GM23338 (cell line): ENCODE results near the gene SYT17. TPM values are rescaled to one million over a fixed set of nuclear protein-coding genes. Genes with fewer than 3 reads are reported as not detected.

Source experiments
- ATAC-seq: fragments of 200-7000 bp; cut with Tn5 transposase; 3 replicates; pipeline ENCODE4 v1.9.1; 2020
- DNase-seq: peaks from one replicate; pipeline ENCODE4 v3.0.0-alpha.2; 2015; ENCODE audit warnings: low spot score
- H2AFZ ChIP-seq: fragments of 200-600 bp; sonication (generic); 2 replicates; pipeline ENCODE4 v1.8.0; 2016; ENCODE audit warnings: antibody characterized with exemption, mild to moderate bottlenecking, moderate library complexity
- H3F3A ChIP-seq: fragments of 200-600 bp; sonication (generic); replicated peaks from 2 replicates; pipeline ENCODE4 v1.8.0; 2017; ENCODE audit warnings: antibody characterized with exemption, mixed run types, low read depth
- H3K27ac ChIP-seq: fragments of 200-600 bp; sonication (generic); 2 replicates; pipeline ENCODE4 v1.6.1; 2016; ENCODE audit warnings: low read depth
- H3K27me3 ChIP-seq: fragments of 200-600 bp; sonication (generic); 2 replicates; pipeline ENCODE4 v1.8.0; 2016; ENCODE audit warnings: mild to moderate bottlenecking, mixed run types, moderate library complexity; ENCODE audit not compliant: insufficient read depth
- H3K36me3 ChIP-seq: fragments of 200-600 bp; sonication (generic); 2 replicates; pipeline ENCODE4 v1.8.0; 2016; ENCODE audit warnings: mild to moderate bottlenecking; ENCODE audit not compliant: insufficient read depth
- H3K4me1 ChIP-seq: fragments of 200-600 bp; sonication (generic); 2 replicates; pipeline ENCODE4 v1.8.0; 2016; ENCODE audit warnings: mild to moderate bottlenecking, moderate library complexity; ENCODE audit not compliant: insufficient read depth
- H3K4me2 ChIP-seq: fragments of 200-600 bp; sonication (generic); 2 replicates; pipeline ENCODE4 v1.7.1; 2017; ENCODE audit warnings: mixed run types
- H3K4me3 ChIP-seq: fragments of 200-600 bp; sonication (generic); 2 replicates; pipeline ENCODE4 v1.6.1; 2016; ENCODE audit warnings: mixed run types
- H3K79me2 ChIP-seq: fragments of 200-600 bp; sonication (generic); replicated peaks from 2 replicates; pipeline ENCODE4 v1.8.0; 2017; ENCODE audit warnings: mild to moderate bottlenecking; ENCODE audit not compliant: insufficient read depth
- H3K9me2 ChIP-seq: fragments of 200-600 bp; sonication (generic); 2 replicates; pipeline ENCODE4 v1.8.0; 2017; ENCODE audit not compliant: insufficient read depth
- H4K20me1 ChIP-seq: fragments of 200-600 bp; sonication (generic); replicated peaks from 2 replicates; pipeline ENCODE4 v1.8.0; 2017; ENCODE audit warnings: mild to moderate bottlenecking; ENCODE audit not compliant: insufficient read depth
- H3K27ac Mint-ChIP-seq: 2 replicates; pipeline ENCODE4 v1.8.0; 2020; ENCODE audit warnings: inconsistent platforms, mild to moderate bottlenecking, moderate library complexity, mixed read lengths
- H3K27me3 Mint-ChIP-seq: 3 replicates; pipeline ENCODE4 v1.8.0; 2022; ENCODE audit warnings: low read depth, mild to moderate bottlenecking, moderate library complexity, mixed read lengths, inconsistent platforms; ENCODE audit not compliant: insufficient read depth, poor library complexity
- H3K36me3 Mint-ChIP-seq: 3 replicates; pipeline ENCODE4 v1.8.0; 2021; ENCODE audit warnings: low read depth, mild to moderate bottlenecking, inconsistent platforms, moderate library complexity, mixed read lengths
- H3K4me1 Mint-ChIP-seq: 3 replicates; pipeline ENCODE4 v1.8.0; 2020; ENCODE audit warnings: mild to moderate bottlenecking, inconsistent platforms, mixed read lengths
- H3K4me3 Mint-ChIP-seq: 3 replicates; pipeline ENCODE4 v1.8.0; 2021; ENCODE audit warnings: moderate library complexity, mild to moderate bottlenecking, inconsistent platforms, mixed read lengths
- H3K9me3 Mint-ChIP-seq: 3 replicates; pipeline ENCODE4 v1.8.0; 2020; ENCODE audit warnings: moderate library complexity, mild to moderate bottlenecking, inconsistent platforms, mixed read lengths
- CREB1 ChIP-seq: fragments of 250-450 bp; sonication (Bioruptor Pico); IDR thresholded peaks from 2 replicates; pipeline ENCODE4 v1.5.0; 2020; ENCODE audit warnings: low read depth, mild to moderate bottlenecking, moderate library complexity
- CTCF ChIP-seq, 2 experiments: fragments of 200-600 bp in 1 of 2; sonication (generic) in 1 of 2; conservative IDR thresholded peaks; 2 replicates each; pipeline versions ENCODE4 v1.5.1 to v1.6.1; 2016 to 2017; ENCODE audit warnings: antibody characterized with exemption in 2 of 2, low read depth in 2 of 2, mild to moderate bottlenecking in 2 of 2, moderate library complexity in 1 of 2
- EZH2phosphoT487 ChIP-seq: fragments of 200-600 bp; sonication (generic); IDR thresholded peaks from one replicate; pipeline ENCODE4 v1.8.1; 2018; ENCODE audit warnings: antibody characterized with exemption; ENCODE audit not compliant: unreplicated experiment
- JUNB ChIP-seq: IDR thresholded peaks from one replicate; pipeline ENCODE4 v1.6.1; 2016; ENCODE audit warnings: antibody characterized with exemption; ENCODE audit not compliant: unreplicated experiment
- NANOG ChIP-seq: IDR thresholded peaks from 2 replicates; pipeline ENCODE4 v1.6.1; 2016; ENCODE audit warnings: antibody characterized with exemption, borderline replicate concordance
- POLR2AphosphoS5 ChIP-seq: IDR thresholded peaks from 2 replicates; pipeline ENCODE4 v1.6.1; 2016; ENCODE audit warnings: antibody characterized with exemption, low read depth
- REST ChIP-seq: IDR thresholded peaks from one replicate; pipeline ENCODE4 v1.6.1; 2018; ENCODE audit warnings: antibody characterized with exemption; ENCODE audit not compliant: unreplicated experiment
- STAT1 ChIP-seq: IDR thresholded peaks from one replicate; pipeline ENCODE4 v1.6.1; 2016; ENCODE audit warnings: antibody characterized with exemption; ENCODE audit not compliant: unreplicated experiment
- ZNF114 ChIP-seq: fragments of 250-450 bp; sonication (Bioruptor Pico); IDR thresholded peaks from 2 replicates; pipeline ENCODE4 v1.5.0; 2020; ENCODE audit warnings: mild to moderate bottlenecking, moderate library complexity
- ZNF331 ChIP-seq: fragments of 250-450 bp; sonication (Bioruptor Pico); IDR thresholded peaks from 2 replicates; pipeline ENCODE4 v1.5.0; 2020; ENCODE audit warnings: low read depth, mild to moderate bottlenecking, moderate library complexity
- polyA plus RNA-seq: library from polyadenylated mRNA; unstranded; fragments of >200 nt; fragmentation: Nextera tagmentation; extraction: Ambion mirVana; gene quantifications from 2 replicates; pipeline ENCODE4 v1.2.1, GENCODE V29; 2016
- total RNA-seq: library from RNA; depleted of rRNA; stranded (reverse); fragments of >200 nt; shearing (Covaris generic); gene quantifications from 2 replicates; pipeline ENCODE4 v1.2.3, GENCODE V29; 2014
- TF ChIP-seq, protein P1 (sequence below): IDR thresholded peaks from 2 replicates; pipeline ENCODE4 v1.6.1; 2016; ENCODE audit warnings: antibody characterized with exemption

SYT17 gene
- total and polyA plus RNA-seq, 2 experiments from 2014 or later: 5.3 to 9.5 TPM

DNA sequence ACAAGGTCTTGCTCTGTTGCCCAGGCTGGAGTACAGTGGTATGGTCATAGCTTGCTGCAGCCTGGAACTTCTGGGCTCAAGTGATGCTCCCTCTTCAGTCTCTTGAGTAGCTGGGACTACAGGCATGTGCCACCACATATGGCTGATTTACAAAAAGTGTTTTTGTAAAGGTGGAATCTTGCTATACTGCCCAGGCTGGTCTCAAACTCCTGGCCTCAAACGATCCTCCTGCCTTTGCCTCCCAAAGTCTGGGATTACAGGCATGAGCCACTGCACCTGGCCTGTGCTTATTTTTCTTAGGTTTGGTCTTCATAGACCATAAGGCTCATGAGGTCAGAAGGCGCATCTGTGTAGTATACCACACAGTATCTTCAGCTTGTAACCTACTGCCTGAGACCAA, 122.8 kb downstream of the SYT17 start (continued):
- no peak for TF ChIP-seq CREB1 (CRISPR knock-in tag)
- no peak for TF ChIP-seq ZNF331
- no peak for TF ChIP-seq STAT1
- no peak for TF ChIP-seq REST
- no peak for TF ChIP-seq JUNB
- TF ChIP-seq NANOG: no peak
- TF ChIP-seq EZH2phosphoT487: no peak

DNA sequence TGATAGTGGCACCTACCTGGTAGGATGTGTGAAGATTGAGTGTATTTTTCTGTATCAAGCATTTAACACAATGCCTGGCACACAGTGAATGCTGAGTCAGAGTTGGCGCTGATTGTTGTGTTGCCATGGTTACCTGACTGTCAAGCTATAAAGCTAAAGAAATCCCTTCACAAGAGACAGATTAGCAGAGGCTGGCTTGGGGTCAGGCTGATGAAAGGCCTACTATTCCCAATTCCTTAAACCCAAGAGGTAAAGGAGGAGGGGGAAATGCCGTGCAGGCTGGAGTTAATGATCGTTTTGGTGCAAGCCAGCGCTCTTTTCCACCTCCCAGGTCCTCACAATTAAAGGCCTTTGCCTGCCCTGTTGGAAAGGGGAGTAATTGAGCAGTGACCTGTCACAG, 123.4 kb downstream of the SYT17 start:
- H3K79me2 ChIP-seq: no peaks in the 10 kb centered on the region
- Mint-ChIP-seq H3K27me3 (peaks cover 4% of the 10 kb centered on the region), H3K4me3 (no peak overlapping the region), H3K4me1 (peaks cover 49% of the 10 kb centered on the region), H3K27ac (peak overlapping the region; percentile 76), H3K36me3 (0 out of 3 replicates have a peak, but pooled peaks cover 2% of the 10 kb centered on the region), H3K9me3 (peaks cover 11% of the 10 kb centered on the region; the same call in 2 of the 3 replicates)
- DNase-seq (peak; percentile 75), ATAC-seq (peak; percentile 27)
- 0 out of 2 replicates have a peak, but pooled peaks cover 4% of the 10 kb centered on the region for H3K9me2 ChIP-seq
- no peak overlapping the region for H3K27ac ChIP-seq
- H3K4me1 ChIP-seq: peaks cover 52% of the 10 kb centered on the region
- TF ChIP-seq, protein P1, sequence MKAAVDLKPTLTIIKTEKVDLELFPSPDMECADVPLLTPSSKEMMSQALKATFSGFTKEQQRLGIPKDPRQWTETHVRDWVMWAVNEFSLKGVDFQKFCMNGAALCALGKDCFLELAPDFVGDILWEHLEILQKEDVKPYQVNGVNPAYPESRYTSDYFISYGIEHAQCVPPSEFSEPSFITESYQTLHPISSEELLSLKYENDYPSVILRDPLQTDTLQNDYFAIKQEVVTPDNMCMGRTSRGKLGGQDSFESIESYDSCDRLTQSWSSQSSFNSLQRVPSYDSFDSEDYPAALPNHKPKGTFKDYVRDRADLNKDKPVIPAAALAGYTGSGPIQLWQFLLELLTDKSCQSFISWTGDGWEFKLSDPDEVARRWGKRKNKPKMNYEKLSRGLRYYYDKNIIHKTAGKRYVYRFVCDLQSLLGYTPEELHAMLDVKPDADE: no peak
- TF ChIP-seq REST: no peak
- TF ChIP-seq ZNF331: no peak
- no peak for TF ChIP-seq POLR2AphosphoS5
- no peak for TF ChIP-seq CTCF (conservative IDR thresholded peaks at IDR 0.05; ENCODE audit: low read depth in 2 of 2)
- TF ChIP-seq STAT1: no peak
- TF ChIP-seq ZNF114 (CRISPR knock-in tag): no peak
- no peak overlapping the region for H2AFZ ChIP-seq
- no peaks in the 10 kb centered on the region for H3K27me3 ChIP-seq
- no peak overlapping the region for H3K4me3 ChIP-seq
- H3F3A ChIP-seq: no peaks in the 10 kb centered on the region
- no peak overlapping the region for H3K4me2 ChIP-seq
- no peaks in the 10 kb centered on the region for H4K20me1 ChIP-seq
- no peaks in the 10 kb centered on the region for H3K36me3 ChIP-seq
